ENCODE data around the gene VAV3.

Gene VAV3

GRCh38 chr1:107991371-107992066 lies 26.5 kb upstream of the VAV3 start:
- peak; percentile 72 for DNase-seq (ENCODE audit: low read depth)
- no peak overlapping the region for H3K4me3 ChIP-seq (ENCODE audit: low read depth, low read length)
- TF ChIP-seq CTCF (conservative IDR thresholded peaks at IDR 0.05; ENCODE audit: low read depth, low read length): no peak

GRCh38 chr1:107990606-107991005 lies 25.6 kb upstream of the VAV3 start:
- no peak overlapping the region for H3K4me3 ChIP-seq (ENCODE audit: low read depth, low read length)
- DNase-seq (ENCODE audit: low read depth): no peak
- TF ChIP-seq CTCF (conservative IDR thresholded peaks at IDR 0.05; ENCODE audit: low read depth, low read length): no peak

GRCh38 chr1:107981277-107981676 lies 16.3 kb upstream of the VAV3 start:
- no peak overlapping the region for H3K4me3 ChIP-seq (ENCODE audit: low read depth, low read length)
- no peak for DNase-seq (ENCODE audit: low read depth)
- no peak for TF ChIP-seq CTCF (conservative IDR thresholded peaks at IDR 0.05; ENCODE audit: low read depth, low read length)

GRCh38 chr1:107979926-107980325 lies 14.9 kb upstream of the VAV3 start:
- no peak overlapping the region for H3K4me3 ChIP-seq (ENCODE audit: low read depth, low read length)
- DNase-seq (ENCODE audit: low read depth): no peak
- no peak for TF ChIP-seq CTCF (conservative IDR thresholded peaks at IDR 0.05; ENCODE audit: low read depth, low read length)

- H3K4me3 ChIP-seq (ENCODE audit: low read depth, low read length): no peak overlapping the region
- DNase-seq (ENCODE audit: low read depth): no peak
- no peak for TF ChIP-seq CTCF (conservative IDR thresholded peaks at IDR 0.05; ENCODE audit: low read depth, low read length)
These were observed 14.1 kb upstream of the VAV3 start for GRCh38 chr1:107979088-107979487.

GRCh38 chr1:107976836-107977235 lies 11.9 kb upstream of the VAV3 start:
- TF ChIP-seq CTCF (conservative IDR thresholded peaks at IDR 0.05; ENCODE audit: low read depth, low read length): no peak
- no peak for DNase-seq (ENCODE audit: low read depth)
- no peak overlapping the region for H3K4me3 ChIP-seq (ENCODE audit: low read depth, low read length)

- no peak for DNase-seq (ENCODE audit: low read depth)
- TF ChIP-seq CTCF (conservative IDR thresholded peaks at IDR 0.05; ENCODE audit: low read depth, low read length): no peak
- H3K4me3 ChIP-seq (ENCODE audit: low read depth, low read length): no peak overlapping the region
These were observed 11.5 kb upstream of the VAV3 start for GRCh38 chr1:107976431-107976830.
